Neural cell (in vitro differentiated cells): ENCODE measurements around the gene COL9A1. TPM values are rescaled to one million over a fixed set of nuclear protein-coding genes. Genes with fewer than 3 reads are reported as not detected.

ENCODE experiments used
- H2AFZ ChIP-seq: fragments of 200-600, 300-800 bp; sonication (generic), shearing (Covaris generic); 2 replicates; pipeline ENCODE4 v1.6.0; 2014; ENCODE audit warnings: low read depth, mild to moderate bottlenecking, antibody characterized with exemption, low read length, moderate library complexity
- H3F3A ChIP-seq: fragments of 200-600 bp; shearing (Covaris generic); 2 replicates; pipeline ENCODE4 v1.6.1; 2016; ENCODE audit warnings: mild to moderate bottlenecking, moderate library complexity, mixed read lengths, antibody characterized with exemption, low read length; ENCODE audit not compliant: insufficient read depth, poor library complexity, severe bottlenecking
- H3K27ac ChIP-seq: fragments of 200-600, 300-800 bp; sonication (generic), shearing (Covaris generic); 2 replicates; pipeline ENCODE4 v1.5.1; 2014; ENCODE audit warnings: mild to moderate bottlenecking, low read length, moderate library complexity
- H3K27me3 ChIP-seq: fragments of 300-800, 200-600 bp; sonication (generic), shearing (Covaris generic); 2 replicates; pipeline ENCODE4 v1.6.0; 2014; ENCODE audit warnings: mild to moderate bottlenecking, low read depth, low read length, moderate library complexity; ENCODE audit not compliant: insufficient read depth
- H3K36me3 ChIP-seq: fragments of 300-800, 200-600 bp; sonication (generic), shearing (Covaris generic); 2 replicates; pipeline ENCODE4 v1.5.1; 2014; ENCODE audit warnings: mild to moderate bottlenecking, antibody characterized with exemption, low read length, moderate library complexity; ENCODE audit not compliant: insufficient read depth
- H3K4me2 ChIP-seq: fragments of 300-800, 200-600 bp; sonication (generic), shearing (Covaris generic); 2 replicates; pipeline ENCODE4 v1.6.0; 2014; ENCODE audit warnings: mild to moderate bottlenecking, low read length
- H3K4me3 ChIP-seq: fragments of 300-800, 200-600 bp; sonication (generic), shearing (Covaris generic); 2 replicates; pipeline ENCODE4 v1.5.1; 2014; ENCODE audit warnings: mild to moderate bottlenecking, low read length, moderate library complexity
- H3K79me2 ChIP-seq: fragments of 200-600 bp; shearing (Covaris generic); replicated peaks from 2 replicates; pipeline ENCODE4 v1.6.0; 2014; ENCODE audit warnings: mild to moderate bottlenecking, low read length, moderate library complexity; ENCODE audit not compliant: insufficient read depth
- H3K9ac ChIP-seq: fragments of 300-800, 200-600 bp; sonication (generic), shearing (Covaris generic); 2 replicates; pipeline ENCODE4 v1.6.1; 2016; ENCODE audit warnings: mild to moderate bottlenecking, low read length, mixed read lengths
- H3K9me2 ChIP-seq: fragments of 200-600 bp; shearing (Covaris generic); 2 replicates; pipeline ENCODE4 v1.6.1; 2016; ENCODE audit warnings: mild to moderate bottlenecking, low read length, mixed read lengths; ENCODE audit not compliant: insufficient read depth
- H3K9me3 ChIP-seq: fragments of 200-600, 300-800 bp; sonication (generic), shearing (Covaris generic); 2 replicates; pipeline ENCODE4 v1.6.1; 2016; ENCODE audit warnings: mild to moderate bottlenecking, mixed run types, low read length, moderate library complexity, mixed read lengths
- H4K20me1 ChIP-seq: fragments of 200-600 bp; shearing (Covaris generic); 2 replicates; pipeline ENCODE4 v1.6.1; 2016; ENCODE audit warnings: mild to moderate bottlenecking, mixed run types; ENCODE audit not compliant: insufficient read depth
- EP300 ChIP-seq: fragments of 450-650 bp; conservative IDR thresholded peaks from 2 replicates; pipeline ENCODE4 v1.6.1; 2014; ENCODE audit warnings: antibody characterized with exemption, mild to moderate bottlenecking, moderate library complexity; ENCODE audit not compliant: poor library complexity, severe bottlenecking
- EZH2 ChIP-seq: fragments of 200-600, 300-800 bp; shearing (Covaris generic), sonication (generic); IDR thresholded peaks from 2 replicates; pipeline ENCODE4 v1.6.1; 2014; ENCODE audit warnings: antibody characterized with exemption, low read length, borderline replicate concordance, mild to moderate bottlenecking; ENCODE audit not compliant: insufficient read depth, poor library complexity, severe bottlenecking
- MXI1 ChIP-seq: fragments of 450-650 bp; conservative IDR thresholded peaks from 2 replicates; pipeline ENCODE4 v1.6.1; 2014; ENCODE audit warnings: antibody characterized with exemption, mild to moderate bottlenecking; ENCODE audit not compliant: poor library complexity, severe bottlenecking
- POLR2AphosphoS5 ChIP-seq: IDR thresholded peaks from 2 replicates; pipeline ENCODE4 v1.6.1; 2012
- RAD21 ChIP-seq: fragments of 450-650 bp; conservative IDR thresholded peaks from 2 replicates; pipeline ENCODE4 v1.6.1; 2014; ENCODE audit warnings: antibody characterized with exemption, mild to moderate bottlenecking, moderate library complexity
- SMC3 ChIP-seq: fragments of 450-650 bp; conservative IDR thresholded peaks from 2 replicates; pipeline ENCODE4 v1.6.1; 2014; ENCODE audit warnings: antibody characterized with exemption, mild to moderate bottlenecking, moderate library complexity; ENCODE audit not compliant: poor library complexity
- TAF1 ChIP-seq: IDR thresholded peaks from 2 replicates; pipeline ENCODE4 v1.6.1; 2012; ENCODE audit warnings: low read depth
- polyA plus RNA-seq: library from polyadenylated mRNA; depleted of rRNA; stranded (reverse); fragments of >200 nt; gene quantifications from 2 replicates; pipeline ENCODE4 v1.2.3, GENCODE V29; 2014
- TF ChIP-seq, protein P1 (sequence below): fragments of 450-650 bp; IDR thresholded peaks from 2 replicates; pipeline ENCODE4 v1.5.1; 2014; ENCODE audit warnings: antibody characterized with exemption, mild to moderate bottlenecking, moderate library complexity; ENCODE audit not compliant: poor library complexity, severe bottlenecking
- TF ChIP-seq, protein P2 (sequence below): IDR thresholded peaks from 2 replicates; pipeline ENCODE4 v1.6.1; 2012; ENCODE audit warnings: borderline replicate concordance

Gene COL9A1
- polyA plus RNA-seq, 1 donor from 2014 or later = 1.0 TPM

DNA sequence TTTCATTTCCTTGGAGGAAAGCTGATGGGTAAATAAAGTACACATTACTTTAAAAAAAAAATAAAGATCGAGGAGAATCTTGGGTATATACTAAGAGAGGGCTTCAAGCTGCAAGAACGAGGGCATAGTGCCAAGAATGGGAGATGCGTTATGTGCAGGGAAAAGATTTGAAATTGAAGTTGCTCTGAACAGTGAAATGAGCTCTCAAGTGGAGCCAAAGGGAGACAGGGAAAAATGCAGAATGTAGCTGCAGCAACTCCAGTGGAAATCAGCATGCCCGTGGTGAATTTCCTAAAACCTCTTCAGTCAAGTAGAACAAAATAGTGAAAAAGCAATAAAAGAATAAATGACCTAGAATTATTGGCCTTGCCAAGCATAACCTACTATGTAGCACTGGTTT is 11.4 kb upstream of the COL9A1 start:
- Histone ChIP-seq H4K20me1 (no peaks in the 10 kb centered on the region), H3K27ac (no peak overlapping the region), H3K27me3 (no peaks in the 10 kb centered on the region), H3K9ac (no peak overlapping the region), H3K4me2 (no peak overlapping the region), H2AFZ (no peak overlapping the region), H3K4me3 (no peak overlapping the region), H3K79me2 (no peaks in the 10 kb centered on the region), H3K9me3 (no peaks in the 10 kb centered on the region), H3K9me2 (no peaks in the 10 kb centered on the region), H3F3A (no peaks in the 10 kb centered on the region), H3K36me3 (no peaks in the 10 kb centered on the region)
- TF ChIP-seq SMC3 (no peak), TAF1 (no peak), MXI1 (no peak), RAD21 (no peak), EZH2 (no peak), POLR2AphosphoS5 (no peak), EP300 (no peak)
- TF ChIP-seq, protein P1, sequence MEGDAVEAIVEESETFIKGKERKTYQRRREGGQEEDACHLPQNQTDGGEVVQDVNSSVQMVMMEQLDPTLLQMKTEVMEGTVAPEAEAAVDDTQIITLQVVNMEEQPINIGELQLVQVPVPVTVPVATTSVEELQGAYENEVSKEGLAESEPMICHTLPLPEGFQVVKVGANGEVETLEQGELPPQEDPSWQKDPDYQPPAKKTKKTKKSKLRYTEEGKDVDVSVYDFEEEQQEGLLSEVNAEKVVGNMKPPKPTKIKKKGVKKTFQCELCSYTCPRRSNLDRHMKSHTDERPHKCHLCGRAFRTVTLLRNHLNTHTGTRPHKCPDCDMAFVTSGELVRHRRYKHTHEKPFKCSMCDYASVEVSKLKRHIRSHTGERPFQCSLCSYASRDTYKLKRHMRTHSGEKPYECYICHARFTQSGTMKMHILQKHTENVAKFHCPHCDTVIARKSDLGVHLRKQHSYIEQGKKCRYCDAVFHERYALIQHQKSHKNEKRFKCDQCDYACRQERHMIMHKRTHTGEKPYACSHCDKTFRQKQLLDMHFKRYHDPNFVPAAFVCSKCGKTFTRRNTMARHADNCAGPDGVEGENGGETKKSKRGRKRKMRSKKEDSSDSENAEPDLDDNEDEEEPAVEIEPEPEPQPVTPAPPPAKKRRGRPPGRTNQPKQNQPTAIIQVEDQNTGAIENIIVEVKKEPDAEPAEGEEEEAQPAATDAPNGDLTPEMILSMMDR = no peak
- TF ChIP-seq, protein P2, sequence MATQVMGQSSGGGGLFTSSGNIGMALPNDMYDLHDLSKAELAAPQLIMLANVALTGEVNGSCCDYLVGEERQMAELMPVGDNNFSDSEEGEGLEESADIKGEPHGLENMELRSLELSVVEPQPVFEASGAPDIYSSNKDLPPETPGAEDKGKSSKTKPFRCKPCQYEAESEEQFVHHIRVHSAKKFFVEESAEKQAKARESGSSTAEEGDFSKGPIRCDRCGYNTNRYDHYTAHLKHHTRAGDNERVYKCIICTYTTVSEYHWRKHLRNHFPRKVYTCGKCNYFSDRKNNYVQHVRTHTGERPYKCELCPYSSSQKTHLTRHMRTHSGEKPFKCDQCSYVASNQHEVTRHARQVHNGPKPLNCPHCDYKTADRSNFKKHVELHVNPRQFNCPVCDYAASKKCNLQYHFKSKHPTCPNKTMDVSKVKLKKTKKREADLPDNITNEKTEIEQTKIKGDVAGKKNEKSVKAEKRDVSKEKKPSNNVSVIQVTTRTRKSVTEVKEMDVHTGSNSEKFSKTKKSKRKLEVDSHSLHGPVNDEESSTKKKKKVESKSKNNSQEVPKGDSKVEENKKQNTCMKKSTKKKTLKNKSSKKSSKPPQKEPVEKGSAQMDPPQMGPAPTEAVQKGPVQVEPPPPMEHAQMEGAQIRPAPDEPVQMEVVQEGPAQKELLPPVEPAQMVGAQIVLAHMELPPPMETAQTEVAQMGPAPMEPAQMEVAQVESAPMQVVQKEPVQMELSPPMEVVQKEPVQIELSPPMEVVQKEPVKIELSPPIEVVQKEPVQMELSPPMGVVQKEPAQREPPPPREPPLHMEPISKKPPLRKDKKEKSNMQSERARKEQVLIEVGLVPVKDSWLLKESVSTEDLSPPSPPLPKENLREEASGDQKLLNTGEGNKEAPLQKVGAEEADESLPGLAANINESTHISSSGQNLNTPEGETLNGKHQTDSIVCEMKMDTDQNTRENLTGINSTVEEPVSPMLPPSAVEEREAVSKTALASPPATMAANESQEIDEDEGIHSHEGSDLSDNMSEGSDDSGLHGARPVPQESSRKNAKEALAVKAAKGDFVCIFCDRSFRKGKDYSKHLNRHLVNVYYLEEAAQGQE = no peak

DNA sequence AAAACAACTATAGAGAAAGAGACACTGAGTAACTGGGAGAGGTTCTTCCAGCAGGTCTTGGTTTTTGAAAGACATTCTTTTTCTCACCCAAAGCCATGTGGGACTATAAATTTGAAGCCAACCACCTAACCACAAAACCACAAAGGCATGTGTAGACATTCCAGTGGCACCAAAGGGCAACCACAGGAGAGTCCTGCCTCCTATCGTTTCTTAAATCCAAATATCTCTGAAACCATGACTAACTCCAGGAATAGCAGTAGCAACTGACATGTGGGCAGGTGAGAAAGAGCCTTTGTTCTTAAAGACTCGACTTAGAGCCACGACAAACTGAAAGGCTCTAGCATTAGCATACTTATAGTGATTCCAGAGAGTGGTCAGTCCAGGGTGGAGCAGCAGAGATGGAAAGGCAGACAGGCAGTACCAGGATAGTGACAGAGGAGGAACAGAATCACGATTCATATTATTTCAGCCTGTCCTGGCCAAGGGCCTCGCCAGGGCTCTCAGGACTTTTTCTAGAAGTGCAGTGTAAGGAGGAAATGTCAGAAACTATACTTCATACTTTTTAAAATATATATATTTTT is 9.4 kb upstream of the COL9A1 start:
- H3K79me2 ChIP-seq = no peaks in the 10 kb centered on the region
- H2AFZ ChIP-seq = no peak overlapping the region
- H3K9ac ChIP-seq = no peak overlapping the region
- H3K4me3 ChIP-seq = no peak overlapping the region
- no peak overlapping the region for H3K4me2 ChIP-seq
- TF ChIP-seq, protein P2 = no peak
- TF ChIP-seq MXI1 (no peak), SMC3 (no peak), EZH2 (no peak), POLR2AphosphoS5 (no peak), EP300 (no peak), TAF1 (no peak), RAD21 (no peak)
- TF ChIP-seq, protein P1 = no peak
- H3K9me2 ChIP-seq = no peaks in the 10 kb centered on the region
- H3K36me3 ChIP-seq = no peaks in the 10 kb centered on the region
- no peak overlapping the region for H3K27ac ChIP-seq
- no peaks in the 10 kb centered on the region for H3K9me3 ChIP-seq
- no peaks in the 10 kb centered on the region for H4K20me1 ChIP-seq
- H3F3A ChIP-seq = no peaks in the 10 kb centered on the region
- no peaks in the 10 kb centered on the region for H3K27me3 ChIP-seq
